Ishikawa (cell line): ENCODE results near the gene OR52M1.

ENCODE experiments used
- CEBPB ChIP-seq: IDR thresholded peaks from 2 replicates; pipeline ENCODE4 v1.6.1; 2012
- CREB1 ChIP-seq: IDR thresholded peaks from 2 replicates; pipeline ENCODE4 v1.6.1; 2012; ENCODE audit warnings: low read depth
- EGR1 ChIP-seq: IDR thresholded peaks from 2 replicates; pipeline ENCODE4 v1.6.1; 2012
- EP300 ChIP-seq: IDR thresholded peaks from 2 replicates; pipeline ENCODE4 v1.6.1; 2012; ENCODE audit warnings: borderline replicate concordance
- FOXM1 ChIP-seq: IDR thresholded peaks from 2 replicates; pipeline ENCODE4 v1.6.1; 2012; ENCODE audit warnings: low read depth, borderline replicate concordance
- NFIC ChIP-seq: IDR thresholded peaks from 2 replicates; pipeline ENCODE4 v1.6.1; 2012
- RAD21 ChIP-seq: IDR thresholded peaks from 2 replicates; pipeline ENCODE4 v1.6.1; 2012; ENCODE audit warnings: low read depth
- TAF1 ChIP-seq: IDR thresholded peaks from 2 replicates; pipeline ENCODE4 v1.6.1; 2012; ENCODE audit warnings: low read depth, mild to moderate bottlenecking
- TCF12 ChIP-seq: IDR thresholded peaks from 2 replicates; pipeline ENCODE4 v1.6.1; 2012; ENCODE audit warnings: low read depth
- TEAD4 ChIP-seq: IDR thresholded peaks from 2 replicates; pipeline ENCODE4 v1.6.1; 2012
- YY1 ChIP-seq: IDR thresholded peaks from 2 replicates; pipeline ENCODE4 v1.6.1; 2012; ENCODE audit warnings: low read depth
- ZBTB7A ChIP-seq: IDR thresholded peaks from 2 replicates; pipeline ENCODE4 v1.6.1; 2012; ENCODE audit warnings: low read depth
- TF ChIP-seq, protein P1 (sequence below): IDR thresholded peaks from 2 replicates; pipeline ENCODE4 v1.6.1; 2012
- TF ChIP-seq, protein P2 (sequence below): IDR thresholded peaks from 2 replicates; pipeline ENCODE4 v1.6.1; 2012; ENCODE audit warnings: low read depth, mild to moderate bottlenecking
- TF ChIP-seq, protein P3 (sequence below): IDR thresholded peaks from 2 replicates; pipeline ENCODE4 v1.6.1; 2012

Gene OR52M1

DNA sequence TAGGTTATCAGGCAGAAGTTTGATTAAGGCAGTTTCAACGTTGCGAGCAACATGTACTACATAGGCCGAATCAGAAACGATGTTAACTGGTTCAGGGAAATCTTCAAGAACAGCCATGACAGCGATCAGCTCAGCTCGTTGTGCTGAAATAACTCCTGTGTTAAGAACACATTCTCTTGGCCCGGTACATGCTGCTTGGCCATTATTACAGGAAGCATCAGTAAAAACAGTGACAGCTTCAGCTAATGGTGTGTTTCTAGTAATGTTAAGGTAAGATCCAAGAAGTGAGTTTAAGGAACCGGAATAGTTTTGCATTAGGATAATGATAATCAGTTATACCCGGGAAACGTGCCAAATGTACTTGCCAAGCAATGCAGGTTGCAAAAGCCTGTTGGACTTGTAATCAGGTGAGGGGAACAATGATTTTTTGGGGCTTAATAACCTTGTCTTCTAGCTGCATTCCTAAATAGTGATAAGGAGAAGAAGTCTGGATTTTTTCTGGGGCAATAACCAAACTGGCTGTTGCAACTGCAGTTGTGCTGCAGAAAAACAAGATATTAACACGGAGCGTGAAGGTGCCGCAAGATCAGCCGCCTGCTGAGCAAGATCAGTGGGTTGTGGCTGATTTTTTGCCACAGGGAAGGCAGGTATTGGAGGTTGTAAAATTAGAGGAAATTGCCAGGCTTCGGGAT lies 48.3 kb upstream of the OR52M1 start:
- TF ChIP-seq YY1 (no peak), CREB1 (no peak), TEAD4 (no peak), CEBPB (no peak), EGR1 (no peak), TAF1 (no peak), TCF12 (no peak), EP300 (no peak), RAD21 (no peak), NFIC (no peak), FOXM1 (no peak), ZBTB7A (no peak)
- TF ChIP-seq, protein P1, sequence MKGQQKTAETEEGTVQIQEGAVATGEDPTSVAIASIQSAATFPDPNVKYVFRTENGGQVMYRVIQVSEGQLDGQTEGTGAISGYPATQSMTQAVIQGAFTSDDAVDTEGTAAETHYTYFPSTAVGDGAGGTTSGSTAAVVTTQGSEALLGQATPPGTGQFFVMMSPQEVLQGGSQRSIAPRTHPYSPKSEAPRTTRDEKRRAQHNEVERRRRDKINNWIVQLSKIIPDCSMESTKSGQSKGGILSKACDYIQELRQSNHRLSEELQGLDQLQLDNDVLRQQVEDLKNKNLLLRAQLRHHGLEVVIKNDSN: no peak
- TF ChIP-seq, protein P2, sequence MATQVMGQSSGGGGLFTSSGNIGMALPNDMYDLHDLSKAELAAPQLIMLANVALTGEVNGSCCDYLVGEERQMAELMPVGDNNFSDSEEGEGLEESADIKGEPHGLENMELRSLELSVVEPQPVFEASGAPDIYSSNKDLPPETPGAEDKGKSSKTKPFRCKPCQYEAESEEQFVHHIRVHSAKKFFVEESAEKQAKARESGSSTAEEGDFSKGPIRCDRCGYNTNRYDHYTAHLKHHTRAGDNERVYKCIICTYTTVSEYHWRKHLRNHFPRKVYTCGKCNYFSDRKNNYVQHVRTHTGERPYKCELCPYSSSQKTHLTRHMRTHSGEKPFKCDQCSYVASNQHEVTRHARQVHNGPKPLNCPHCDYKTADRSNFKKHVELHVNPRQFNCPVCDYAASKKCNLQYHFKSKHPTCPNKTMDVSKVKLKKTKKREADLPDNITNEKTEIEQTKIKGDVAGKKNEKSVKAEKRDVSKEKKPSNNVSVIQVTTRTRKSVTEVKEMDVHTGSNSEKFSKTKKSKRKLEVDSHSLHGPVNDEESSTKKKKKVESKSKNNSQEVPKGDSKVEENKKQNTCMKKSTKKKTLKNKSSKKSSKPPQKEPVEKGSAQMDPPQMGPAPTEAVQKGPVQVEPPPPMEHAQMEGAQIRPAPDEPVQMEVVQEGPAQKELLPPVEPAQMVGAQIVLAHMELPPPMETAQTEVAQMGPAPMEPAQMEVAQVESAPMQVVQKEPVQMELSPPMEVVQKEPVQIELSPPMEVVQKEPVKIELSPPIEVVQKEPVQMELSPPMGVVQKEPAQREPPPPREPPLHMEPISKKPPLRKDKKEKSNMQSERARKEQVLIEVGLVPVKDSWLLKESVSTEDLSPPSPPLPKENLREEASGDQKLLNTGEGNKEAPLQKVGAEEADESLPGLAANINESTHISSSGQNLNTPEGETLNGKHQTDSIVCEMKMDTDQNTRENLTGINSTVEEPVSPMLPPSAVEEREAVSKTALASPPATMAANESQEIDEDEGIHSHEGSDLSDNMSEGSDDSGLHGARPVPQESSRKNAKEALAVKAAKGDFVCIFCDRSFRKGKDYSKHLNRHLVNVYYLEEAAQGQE: no peak
- TF ChIP-seq, protein P3, sequence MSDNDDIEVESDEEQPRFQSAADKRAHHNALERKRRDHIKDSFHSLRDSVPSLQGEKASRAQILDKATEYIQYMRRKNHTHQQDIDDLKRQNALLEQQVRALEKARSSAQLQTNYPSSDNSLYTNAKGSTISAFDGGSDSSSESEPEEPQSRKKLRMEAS: no peak

DNA sequence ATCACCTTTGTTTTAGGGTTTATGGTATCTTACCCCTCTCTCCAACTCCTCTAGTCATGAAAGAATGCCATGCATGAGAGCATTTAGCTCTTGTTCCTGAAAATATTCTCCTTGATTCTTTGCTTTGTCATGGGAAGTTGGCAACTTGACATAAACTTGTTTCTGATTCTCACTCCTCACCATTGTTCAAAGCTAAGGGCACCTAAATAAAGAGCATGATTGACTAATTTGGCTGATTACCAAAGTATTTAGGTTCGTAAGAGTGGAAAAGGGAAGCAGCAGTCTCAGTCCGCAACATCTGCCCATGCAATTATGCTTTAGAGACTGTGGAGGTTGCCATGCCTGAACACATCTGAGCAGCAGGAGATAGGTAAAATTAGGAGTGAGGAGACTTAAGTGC lies 36.1 kb upstream of the OR52M1 start:
- TF ChIP-seq TEAD4: no peak
- no peak for TF ChIP-seq TCF12
- no peak for TF ChIP-seq CREB1
- TF ChIP-seq EP300: no peak
- no peak for TF ChIP-seq RAD21
- TF ChIP-seq FOXM1: no peak
- TF ChIP-seq, protein P2: no peak
- TF ChIP-seq, protein P3: no peak

DNA sequence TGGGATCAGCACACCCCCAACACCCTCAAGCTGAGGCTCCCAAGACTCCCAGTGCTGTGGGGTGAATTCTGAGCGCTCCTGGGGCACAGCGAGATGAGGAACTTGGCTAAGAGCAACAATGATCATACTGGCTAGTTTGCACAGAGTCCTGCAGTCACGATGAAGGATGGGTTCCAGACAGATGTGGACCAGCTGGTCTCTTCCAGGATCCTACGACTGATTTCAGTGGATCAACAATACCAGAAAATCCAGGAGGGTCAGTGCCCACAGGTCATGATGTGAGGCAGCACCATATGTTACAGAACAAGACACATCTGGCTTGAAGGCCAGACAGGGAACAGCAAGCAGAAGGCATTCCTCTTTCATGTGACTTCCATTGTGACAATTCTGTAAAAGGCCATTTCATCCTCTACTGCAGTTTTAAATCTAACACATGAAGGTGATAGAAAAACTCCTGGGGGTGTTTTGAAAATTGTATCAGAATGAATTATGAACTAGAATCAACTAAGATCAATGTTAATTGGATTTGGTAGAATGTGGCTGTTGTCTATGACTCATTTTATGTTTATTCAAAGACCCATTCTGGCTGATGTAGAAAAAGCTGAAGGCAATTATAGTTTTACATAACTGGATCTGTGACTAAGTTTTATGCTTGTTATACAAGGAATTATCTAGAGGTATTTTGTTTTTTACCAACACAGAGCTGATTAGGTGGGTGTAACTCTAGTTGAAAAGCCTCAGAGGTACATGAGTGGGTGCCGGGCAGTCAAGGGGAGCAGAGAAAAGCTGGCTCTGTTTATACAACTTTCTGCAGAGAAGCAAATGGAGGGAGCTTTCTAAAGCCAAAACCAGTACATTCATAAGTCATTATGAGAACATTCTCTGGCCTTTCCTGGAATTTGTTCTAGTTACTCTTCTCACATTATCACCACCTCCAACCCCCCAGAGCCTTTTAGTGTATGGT lies 33.4 kb upstream of the OR52M1 start:
- TF ChIP-seq, protein P3: no peak
- no peak for TF ChIP-seq EP300
- no peak for TF ChIP-seq RAD21
- no peak for TF ChIP-seq TEAD4
- TF ChIP-seq CREB1: no peak
- TF ChIP-seq CEBPB: no peak
- TF ChIP-seq, protein P1: no peak
- TF ChIP-seq EGR1: no peak
- TF ChIP-seq TAF1: no peak
- no peak for TF ChIP-seq FOXM1
- no peak for TF ChIP-seq YY1
- TF ChIP-seq, protein P2: no peak
- TF ChIP-seq ZBTB7A: no peak
- TF ChIP-seq TCF12: no peak
- no peak for TF ChIP-seq NFIC
